Measurements from ENCODE around the gene STK24.

STK24 gene

GRCh38 chr13:98476538-98476966 is 100.4 kb downstream of the STK24 start:
- DNase-seq (ENCODE audit: low read depth in 4 of 4, low spot score in 1 of 4), result peak; percentile 51 to 82 (median 69)

GRCh38 chr13:98476106-98476505 is 100.8 kb downstream of the STK24 start:
- peak in 1 of 4 experiments; percentile 44 for DNase-seq (ENCODE audit: low read depth in 4 of 4, low spot score in 1 of 4)

- no peak for DNase-seq (ENCODE audit: low read depth in 4 of 4, low spot score in 1 of 4)
Observed at GRCh38 chr13:98475522-98475921, 101.4 kb downstream of the STK24 start.

GRCh38 chr13:98474761-98475160 is 102.1 kb downstream of the STK24 start:
- DNase-seq (ENCODE audit: low read depth in 4 of 4, low spot score in 1 of 4), result no peak

GRCh38 chr13:98474292-98474691 is 102.6 kb downstream of the STK24 start:
- no peak for DNase-seq (ENCODE audit: low read depth in 4 of 4, low spot score in 1 of 4)

- DNase-seq (ENCODE audit: low read depth in 4 of 4, low spot score in 1 of 4), result no peak
Observed at GRCh38 chr13:98473788-98474144, 103.1 kb downstream of the STK24 start.

- no peak for DNase-seq (ENCODE audit: low read depth in 4 of 4, low spot score in 1 of 4)
Observed at GRCh38 chr13:98473135-98473787, 103.6 kb downstream of the STK24 start.

- DNase-seq (ENCODE audit: low read depth in 4 of 4, low spot score in 1 of 4), result no peak
Observed at GRCh38 chr13:98471934-98472333, 105.0 kb downstream of the STK24 start.

- DNase-seq (ENCODE audit: low read depth in 4 of 4, low spot score in 1 of 4), result no peak
Observed at GRCh38 chr13:98470920-98471319, 106.0 kb downstream of the STK24 start.

GRCh38 chr13:98468929-98469328 is 108.0 kb downstream of the STK24 start:
- DNase-seq (ENCODE audit: low read depth in 4 of 4, low spot score in 1 of 4), result no peak

- DNase-seq (ENCODE audit: low read depth in 4 of 4, low spot score in 1 of 4), result no peak
Observed at GRCh38 chr13:98468361-98468760, 108.5 kb downstream of the STK24 start.

- no peak for DNase-seq (ENCODE audit: low read depth in 4 of 4, low spot score in 1 of 4)
Observed at GRCh38 chr13:98467263-98467985, 109.5 kb downstream of the STK24 start.

- peak in 2 of 4 experiments; percentile 30 to 36 for DNase-seq (ENCODE audit: low read depth in 4 of 4, low spot score in 1 of 4)
Observed at GRCh38 chr13:98466634-98467236, 110.2 kb downstream of the STK24 start.

- no peak for DNase-seq (ENCODE audit: low read depth in 4 of 4, low spot score in 1 of 4)
Observed at GRCh38 chr13:98462946-98463345, 114.0 kb downstream of the STK24 start.

GRCh38 chr13:98462241-98462882 is 114.5 kb downstream of the STK24 start:
- DNase-seq (ENCODE audit: low read depth in 4 of 4, low spot score in 1 of 4), result no peak

- no peak for DNase-seq (ENCODE audit: low read depth in 4 of 4, low spot score in 1 of 4)
Observed at GRCh38 chr13:98461486-98462240, 115.2 kb downstream of the STK24 start.

- no peak for DNase-seq (ENCODE audit: low read depth in 4 of 4, low spot score in 1 of 4)
Observed at GRCh38 chr13:98460516-98460915, 116.4 kb downstream of the STK24 start.

GRCh38 chr13:98459721-98460370 is 117.1 kb downstream of the STK24 start:
- DNase-seq (ENCODE audit: low read depth in 4 of 4, low spot score in 1 of 4), result no peak

- no peak for DNase-seq (ENCODE audit: low read depth in 4 of 4, low spot score in 1 of 4)
Observed at GRCh38 chr13:98459171-98459681, 117.7 kb downstream of the STK24 start.

GRCh38 chr13:98458431-98458830 is 118.5 kb downstream of the STK24 start:
- no peak for DNase-seq (ENCODE audit: low read depth in 4 of 4, low spot score in 1 of 4)
